Fibroblast of lung (primary cell): ENCODE results near the gene TBC1D5.

Experiments
- EZH2 ChIP-seq: IDR thresholded peaks from 2 replicates; pipeline ENCODE4 v1.5.1; 2012; ENCODE audit warnings: low read length, control low read depth, mild to moderate bottlenecking; ENCODE audit errors: missing control alignments
- TF ChIP-seq, protein P1 (sequence below), 2 donors: IDR thresholded peaks in 1 of 2; conservative IDR thresholded peaks in 1 of 2; 1 replicate in 1 of 2; 2 replicates in 1 of 2; pipeline ENCODE4 v1.5.1; 2011 to 2012; ENCODE audit warnings: low read length in 2 of 2, control low read depth in 1 of 2, inconsistent platforms in 1 of 2, low read depth in 1 of 2, mild to moderate bottlenecking in 1 of 2

- TF ChIP-seq, protein P1, sequence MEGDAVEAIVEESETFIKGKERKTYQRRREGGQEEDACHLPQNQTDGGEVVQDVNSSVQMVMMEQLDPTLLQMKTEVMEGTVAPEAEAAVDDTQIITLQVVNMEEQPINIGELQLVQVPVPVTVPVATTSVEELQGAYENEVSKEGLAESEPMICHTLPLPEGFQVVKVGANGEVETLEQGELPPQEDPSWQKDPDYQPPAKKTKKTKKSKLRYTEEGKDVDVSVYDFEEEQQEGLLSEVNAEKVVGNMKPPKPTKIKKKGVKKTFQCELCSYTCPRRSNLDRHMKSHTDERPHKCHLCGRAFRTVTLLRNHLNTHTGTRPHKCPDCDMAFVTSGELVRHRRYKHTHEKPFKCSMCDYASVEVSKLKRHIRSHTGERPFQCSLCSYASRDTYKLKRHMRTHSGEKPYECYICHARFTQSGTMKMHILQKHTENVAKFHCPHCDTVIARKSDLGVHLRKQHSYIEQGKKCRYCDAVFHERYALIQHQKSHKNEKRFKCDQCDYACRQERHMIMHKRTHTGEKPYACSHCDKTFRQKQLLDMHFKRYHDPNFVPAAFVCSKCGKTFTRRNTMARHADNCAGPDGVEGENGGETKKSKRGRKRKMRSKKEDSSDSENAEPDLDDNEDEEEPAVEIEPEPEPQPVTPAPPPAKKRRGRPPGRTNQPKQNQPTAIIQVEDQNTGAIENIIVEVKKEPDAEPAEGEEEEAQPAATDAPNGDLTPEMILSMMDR (conservative IDR thresholded peaks at IDR 0.05 in 1 of 2, IDR thresholded peaks at IDR 0.05 in 1 of 2; ENCODE audit: low read depth in 1 of 2, low read length in 2 of 2) = no peak
- TF ChIP-seq EZH2 = no peak
Measured at GRCh38 chr3:17187589-17188184, 554.7 kb downstream of the TBC1D5 start.
